ENCODE measurements around the gene RGS6.

DNA sequence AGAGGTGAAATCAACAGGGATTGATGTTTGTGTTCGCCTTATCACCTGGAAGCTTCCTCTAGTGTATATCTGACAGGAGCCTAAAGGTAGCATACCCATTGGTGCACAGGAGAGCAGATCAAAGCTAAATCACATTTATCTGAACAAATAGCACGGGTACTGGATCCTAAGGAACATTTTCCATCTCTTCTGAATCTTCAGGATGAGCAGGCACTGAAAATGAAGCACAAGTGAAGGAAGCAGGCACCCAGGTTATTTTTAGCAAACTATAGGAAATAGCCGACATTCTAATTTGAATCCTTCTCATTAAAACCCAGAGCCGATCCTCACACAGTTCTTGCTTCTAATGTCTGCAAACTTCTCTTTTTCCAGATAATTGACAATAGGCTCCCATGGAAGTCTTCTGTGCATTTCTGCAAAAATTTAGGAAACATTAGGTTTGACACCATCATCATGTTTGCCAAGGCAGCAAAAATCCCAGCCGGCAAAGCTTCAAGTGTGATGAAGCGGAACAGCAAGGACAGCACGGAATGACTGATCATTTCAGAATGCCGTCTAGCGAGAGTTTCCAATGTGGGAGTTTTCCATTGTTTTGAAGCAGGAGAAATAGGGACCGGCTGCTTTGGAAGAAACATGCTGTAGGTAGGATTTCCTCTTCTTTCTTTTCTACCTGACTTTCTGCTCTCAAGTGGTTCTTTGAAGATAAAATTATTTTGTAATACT lies 24.3 kb upstream of the RGS6 start:
- no peak for TF ChIP-seq GATA3 (IDR thresholded peaks at IDR 0.05; ENCODE audit: low read depth, low read length)
- TF ChIP-seq GATA2 (IDR thresholded peaks at IDR 0.05; ENCODE audit: low read depth, low read length): no peak
